Measurements from ENCODE around the gene ZNF407. TPM values are rescaled to one million over a fixed set of nuclear protein-coding genes. Genes with fewer than 3 reads are reported as not detected.

ZNF407 gene
- total and polyA plus RNA-seq, 7 donors = 2.4 to 10.2 (median 7.9) TPM

- WGBS, 3 donors = 65 to 83% (median 67%) methylated on average over 3 of the region's 3 CpGs
- intact Hi-C loops (cut with DNase I) = no loop called here
- H3K27me3 ChIP-seq (ENCODE audit: insufficient read depth in 3 of 3, low read length in 2 of 3) = no peaks in the 10 kb centered on the region
- no peaks in the 10 kb centered on the region for H3K9me3 ChIP-seq
- no peak for ATAC-seq
- H3K36me3 ChIP-seq (ENCODE audit: insufficient read depth in 1 of 2, low read depth in 1 of 2) = no peaks in the 10 kb centered on the region
- no peak for DNase-seq
- no peak overlapping the region for H3K4me3 ChIP-seq
- H3K4me1 ChIP-seq = no peaks in the 10 kb centered on the region
- no peak for TF ChIP-seq CTCF (IDR thresholded peaks at IDR 0.05)
- no peak overlapping the region for H3K27ac ChIP-seq
These were observed 105.3 kb downstream of the ZNF407 start for GRCh38 chr18:74702950-74703349.

DNA sequence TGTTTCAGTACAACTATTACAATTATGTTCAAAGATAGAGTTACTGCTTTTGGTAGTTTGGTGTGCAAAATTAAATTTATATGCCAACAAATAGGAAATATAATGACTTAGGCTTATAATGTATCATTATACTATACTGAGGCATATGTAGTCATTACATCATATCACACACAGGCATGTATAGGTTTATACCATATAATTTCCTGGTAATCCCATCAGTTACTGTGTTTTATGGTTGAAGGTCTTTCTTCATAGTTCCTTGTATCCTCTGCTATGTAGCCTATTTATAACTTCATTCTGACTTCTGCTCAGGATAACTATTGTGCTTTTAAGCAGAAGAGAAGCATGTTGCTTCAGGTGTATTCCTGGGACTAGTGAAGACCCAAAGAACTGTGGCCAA, 110.5 kb downstream of the ZNF407 start:
- Histone ChIP-seq H3K36me3 (ENCODE audit: insufficient read depth in 1 of 2, low read depth in 1 of 2) (no peaks in the 10 kb centered on the region), H3K9me3 (no peaks in the 10 kb centered on the region), H3K27me3 (ENCODE audit: insufficient read depth in 3 of 3, low read length in 2 of 3) (no peaks in the 10 kb centered on the region), H3K4me1 (no peaks in the 10 kb centered on the region), H3K4me3 (no peak overlapping the region), H3K27ac (no peak overlapping the region)
- ATAC-seq (no peak), DNase-seq (no peak)
- intact Hi-C loops (cut with DNase I) = no loop called here
- no peak for TF ChIP-seq CTCF (IDR thresholded peaks at IDR 0.05)

GRCh38 chr18:74709452-74709851, 111.8 kb downstream of the ZNF407 start:
- no peak for ATAC-seq
- 94 to 96% (median 96%) methylated on average over 3 of the region's 3 CpGs for WGBS, 3 donors
- H3K4me1 ChIP-seq = no peaks in the 10 kb centered on the region

DNA sequence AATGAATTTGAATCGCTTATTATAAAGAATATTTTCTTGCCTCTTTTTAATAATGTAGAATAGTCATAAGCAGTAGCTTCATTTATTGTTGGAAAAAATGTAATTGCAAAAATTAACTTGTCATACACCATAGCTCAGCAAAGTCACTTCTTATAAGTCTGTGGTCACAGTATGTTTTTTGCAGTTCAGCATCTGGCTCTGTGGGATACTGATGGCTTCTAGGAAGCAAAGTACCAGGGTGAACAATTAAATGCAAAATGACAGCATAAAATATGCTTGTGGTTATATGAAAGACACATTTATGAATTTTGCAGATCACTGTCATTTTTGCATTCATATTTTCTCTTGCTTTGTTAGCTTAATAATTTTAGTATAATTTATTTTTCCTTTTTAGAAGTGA, 116.5 kb downstream of the ZNF407 start:
- no peak for DNase-seq
- Histone ChIP-seq H3K36me3 (ENCODE audit: insufficient read depth in 1 of 2, low read depth in 1 of 2) (no peaks in the 10 kb centered on the region), H3K9me3 (no peaks in the 10 kb centered on the region), H3K27ac (no peak overlapping the region), H3K4me1 (no peaks in the 10 kb centered on the region), H3K27me3 (ENCODE audit: insufficient read depth in 3 of 3, low read length in 2 of 3) (no peaks in the 10 kb centered on the region), H3K4me3 (no peak overlapping the region)
- 96 to 98% (median 98%) methylated on average over 1 of the region's 1 CpG for WGBS, 3 donors
- TF ChIP-seq CTCF (IDR thresholded peaks at IDR 0.05) = no peak
- intact Hi-C loops (cut with DNase I) = no loop called here
- no peak for ATAC-seq

More at GRCh38 chr18:74709452-74709851, 111.8 kb downstream of the ZNF407 start:
- Histone ChIP-seq H3K27me3 (ENCODE audit: insufficient read depth in 3 of 3, low read length in 2 of 3) (no peaks in the 10 kb centered on the region), H3K9me3 (no peaks in the 10 kb centered on the region), H3K4me3 (no peak overlapping the region), H3K36me3 (ENCODE audit: insufficient read depth in 1 of 2, low read depth in 1 of 2) (no peaks in the 10 kb centered on the region), H3K27ac (no peak overlapping the region)
- intact Hi-C loops (cut with DNase I) = no loop called here
- TF ChIP-seq CTCF (IDR thresholded peaks at IDR 0.05) = no peak
- DNase-seq = no peak

DNA sequence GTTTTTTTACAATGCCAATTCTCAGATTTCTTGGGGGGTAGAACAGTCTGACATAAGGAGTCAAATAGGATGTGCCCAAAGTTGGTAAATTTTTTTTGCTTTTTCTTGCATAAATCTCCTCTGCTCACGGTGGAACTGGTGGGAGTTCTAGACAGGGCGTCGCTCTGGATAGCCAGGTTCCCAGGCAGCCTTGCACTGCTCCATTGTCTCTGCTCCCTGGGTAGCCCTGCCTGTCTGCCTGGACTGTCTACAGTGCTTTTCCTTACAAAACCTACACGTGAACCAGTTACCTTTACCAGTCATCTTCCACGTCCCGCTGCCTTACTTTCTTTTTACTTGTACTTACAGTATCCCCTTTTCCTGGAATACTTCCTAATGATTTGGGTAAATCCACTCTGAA, 117.1 kb downstream of the ZNF407 start:
- no peak for DNase-seq
- intact Hi-C loops (cut with DNase I) = no loop called here
- Histone ChIP-seq H3K36me3 (ENCODE audit: insufficient read depth in 1 of 2, low read depth in 1 of 2) (no peaks in the 10 kb centered on the region), H3K4me3 (no peak overlapping the region), H3K27me3 (ENCODE audit: insufficient read depth in 3 of 3, low read length in 2 of 3) (no peaks in the 10 kb centered on the region), H3K27ac (no peak overlapping the region), H3K4me1 (no peaks in the 10 kb centered on the region), H3K9me3 (no peaks in the 10 kb centered on the region)
- WGBS, 3 donors = 83 to 84% (median 84%) methylated on average over 6 of the region's 6 CpGs
- no peak for ATAC-seq
- TF ChIP-seq CTCF (IDR thresholded peaks at IDR 0.05) = no peak

All from psoas muscle (tissue), 8 donors.